GM23248 (cell line): ENCODE measurements around the gene SMURF2. TPM values are rescaled to one million over a fixed set of nuclear protein-coding genes. Genes with fewer than 3 reads are reported as not detected.

Experiments
- DNase-seq: peaks from one replicate; pipeline ENCODE4 v3.0.0-alpha.2; 2015
- H2AFZ ChIP-seq: fragments of 200-600 bp; sonication (generic); 2 replicates; pipeline ENCODE4 v1.6.1; 2016; ENCODE audit warnings: antibody characterized with exemption
- H3F3A ChIP-seq: fragments of 200-600 bp; sonication (generic); 2 replicates; pipeline ENCODE4 v1.6.1; 2016; ENCODE audit warnings: mild to moderate bottlenecking, antibody characterized with exemption, mixed run types; ENCODE audit not compliant: insufficient read depth
- H3K27ac ChIP-seq: fragments of 200-600 bp; sonication (generic); 2 replicates; pipeline ENCODE4 v1.5.1; 2016; ENCODE audit warnings: mild to moderate bottlenecking
- H3K27me3 ChIP-seq: fragments of 200-600 bp; sonication (generic); replicated peaks from 2 replicates; pipeline ENCODE4 v1.6.1; 2016; ENCODE audit warnings: mild to moderate bottlenecking; ENCODE audit not compliant: insufficient read depth
- H3K36me3 ChIP-seq: fragments of 200-600 bp; sonication (generic); 2 replicates; pipeline ENCODE4 v1.6.1; 2016; ENCODE audit warnings: low read depth, mild to moderate bottlenecking
- H3K4me1 ChIP-seq: fragments of 200-600 bp; sonication (generic); 2 replicates; pipeline ENCODE4 v1.6.1; 2016; ENCODE audit warnings: mild to moderate bottlenecking; ENCODE audit not compliant: insufficient read depth
- H3K4me2 ChIP-seq: fragments of 200-600 bp; sonication (generic); one replicate; pipeline ENCODE4 v1.6.1; 2016; ENCODE audit warnings: mild to moderate bottlenecking; ENCODE audit not compliant: unreplicated experiment
- H3K4me3 ChIP-seq: fragments of 200-600 bp; sonication (generic); 2 replicates; pipeline ENCODE4 v1.5.1; 2016; ENCODE audit warnings: mild to moderate bottlenecking
- H3K79me2 ChIP-seq: fragments of 200-600 bp; sonication (generic); 2 replicates; pipeline ENCODE4 v1.6.1; 2016; ENCODE audit warnings: mild to moderate bottlenecking; ENCODE audit not compliant: insufficient read depth
- H3K9ac ChIP-seq: fragments of 200-600 bp; sonication (generic); 2 replicates; pipeline ENCODE4 v1.6.1; 2016; ENCODE audit warnings: mild to moderate bottlenecking
- H3K9me2 ChIP-seq: fragments of 200-600 bp; sonication (generic); 2 replicates; pipeline ENCODE4 v1.6.1; 2016; ENCODE audit warnings: mixed run types, mild to moderate bottlenecking, moderate library complexity; ENCODE audit not compliant: insufficient read depth
- H3K9me3 ChIP-seq: fragments of 200-600 bp; sonication (generic); one replicate; pipeline ENCODE4 v1.6.1; 2017; ENCODE audit warnings: low read depth
- H4K20me1 ChIP-seq: fragments of 200-600 bp; sonication (generic); 2 replicates; pipeline ENCODE4 v1.6.0; 2016; ENCODE audit not compliant: insufficient read depth
- EZH2 ChIP-seq: fragments of 200-600 bp; sonication (generic); IDR thresholded peaks from 2 replicates; pipeline ENCODE4 v1.6.1; 2018; ENCODE audit warnings: antibody characterized with exemption, mild to moderate bottlenecking; ENCODE audit not compliant: insufficient read depth, poor library complexity, severe bottlenecking
- EZH2phosphoT487 ChIP-seq: fragments of 200-600 bp; sonication (generic); IDR thresholded peaks from 2 replicates; pipeline ENCODE4 v1.6.1; 2018; ENCODE audit warnings: antibody characterized with exemption, moderate library complexity, mild to moderate bottlenecking, low read depth; ENCODE audit not compliant: insufficient read depth
- WGBS, 2 experiments: methylation state at CpG; one replicate each; pipeline ENCODE4 v1.1.6; 2015 to 2017; ENCODE audit warnings: low lambda C conversion rate in 2 of 2, low coverage in 1 of 2; ENCODE audit errors: missing lambda C conversion rate in 2 of 2; 5-methylcytosine and 5-hydroxymethylcytosine counted together
- in situ Hi-C: fragments of 300-500 bp; cut with MboI; formaldehyde crosslinking; loops from 2 replicates; pipeline ENCODE4 v1.15.0; 2020
- polyA plus RNA-seq: library from polyadenylated mRNA; unstranded; fragments of >200 nt; fragmentation: Nextera tagmentation; extraction: Ambion mirVana; gene quantifications from 2 replicates; pipeline ENCODE4 v1.2.1, GENCODE V29; 2016
- total RNA-seq: library from RNA; depleted of rRNA; stranded (reverse); fragments of >200 nt; shearing (Covaris generic); gene quantifications from 2 replicates; pipeline ENCODE4 v1.2.3, GENCODE V29; 2014

The SMURF2 gene
- total and polyA plus RNA-seq, 2 experiments from 2014 or later: 50.8 to 159 TPM

DNA sequence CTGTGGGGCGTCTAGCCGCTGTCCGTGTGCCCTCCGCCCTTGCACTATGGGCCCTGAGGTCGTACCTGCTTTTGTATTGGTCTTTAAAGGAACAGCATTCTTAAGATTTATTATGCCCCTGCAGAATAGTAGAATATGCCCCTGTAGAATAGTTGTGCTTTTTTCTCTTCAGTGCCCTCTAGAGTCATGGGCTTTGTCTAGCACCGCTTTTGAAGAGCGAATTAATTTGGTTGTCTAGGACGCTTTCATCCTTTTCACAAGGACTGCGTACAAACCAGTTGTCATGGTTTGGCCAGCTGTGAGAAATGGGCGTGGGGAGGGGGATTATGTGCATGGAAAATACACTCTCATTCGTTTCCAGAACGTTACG lies 154.7 kb downstream of the SMURF2 start:
- Histone ChIP-seq H3K27ac (peak overlapping the region; percentile 100), H4K20me1 (peaks cover 27% of the 10 kb centered on the region), H3K27me3 (no peaks in the 10 kb centered on the region), H2AFZ (peak overlapping the region; percentile 76), H3K4me2 (peak overlapping the region; percentile 98), H3K4me3 (peak overlapping the region; percentile 98), H3F3A (peaks cover 38% of the 10 kb centered on the region), H3K9ac (peak overlapping the region; percentile 100), H3K36me3 (peaks cover 45% of the 10 kb centered on the region), H3K4me1 (peaks cover 21% of the 10 kb centered on the region), H3K9me3 (no peaks in the 10 kb centered on the region), H3K9me2 (no peaks in the 10 kb centered on the region), H3K79me2 (peaks cover 92% of the 10 kb centered on the region)
- DNase-seq: peak; percentile 91
- TF ChIP-seq EZH2phosphoT487 (no peak), EZH2 (no peak)
- WGBS, 2 experiments: 0 to 1% methylated on average over 13 of the region's 13 CpGs
- in situ Hi-C loops: no loop called here

DNA sequence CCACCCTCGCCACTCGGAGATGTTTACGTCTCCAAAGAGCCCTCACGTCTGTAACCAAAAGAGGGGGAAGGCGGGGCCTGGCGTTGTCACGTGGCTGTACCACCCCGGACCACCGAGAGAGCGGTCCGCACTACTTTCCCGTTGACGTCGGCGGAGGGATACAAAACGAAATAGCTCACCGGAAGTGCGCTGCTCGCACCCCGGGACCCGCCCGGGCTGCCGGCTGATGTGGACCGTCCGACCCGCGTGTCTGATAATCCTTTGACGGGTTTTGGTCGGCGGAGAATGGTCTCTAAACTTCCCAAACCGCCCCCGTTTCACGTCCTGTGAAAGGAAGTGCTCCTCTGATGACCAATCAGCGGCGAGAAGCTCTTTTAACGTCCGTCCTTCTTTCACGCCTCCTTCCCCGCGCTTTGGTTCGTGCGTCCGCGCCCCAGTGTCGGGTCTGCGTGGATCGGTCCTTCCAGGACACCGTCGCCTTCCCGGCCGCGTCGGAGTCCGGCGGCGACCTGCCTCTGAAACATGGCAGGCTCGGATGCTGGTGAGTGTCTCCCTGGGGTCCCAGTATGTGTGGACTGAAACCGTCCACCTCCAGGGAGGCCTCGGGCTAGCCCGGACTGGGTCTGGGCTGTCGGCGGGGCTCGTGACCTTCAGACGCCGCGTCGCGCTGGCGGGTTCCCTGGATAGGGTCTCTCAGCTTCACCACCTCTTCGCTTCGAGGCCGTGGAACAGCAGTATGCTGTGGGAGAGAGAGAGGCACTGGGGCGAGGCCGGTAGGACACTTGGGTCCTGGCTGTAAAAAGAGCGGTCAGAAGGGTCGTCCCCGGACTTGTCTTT lies 155.3 kb downstream of the SMURF2 start, which contains the start of gene CEP95:
Gene CEP95 (plus strand): TSS at position 402 of the 837 bp plus-strand sequence. CDS start 121 bp downstream, at position 523.
- TF ChIP-seq EZH2phosphoT487: no peak
- Histone ChIP-seq H3K27ac (peak within 1 kb of the TSS; percentile 100), H3K4me1 (peaks cover 27% of the 10 kb centered on the region), H3K4me2 (peak within 1 kb of the TSS; percentile 98), H3K9ac (peak within 1 kb of the TSS; percentile 100), H3K9me3 (no peaks in the 10 kb centered on the region), H3K36me3 (peaks cover 45% of the 10 kb centered on the region), H2AFZ (peak within 1 kb of the TSS; percentile 76), H3K27me3 (no peaks in the 10 kb centered on the region), H4K20me1 (peaks cover 30% of the 10 kb centered on the region), H3K9me2 (no peaks in the 10 kb centered on the region), H3K4me3 (peak within 1 kb of the TSS; percentile 98), H3K79me2 (peaks cover 92% of the 10 kb centered on the region), H3F3A (peaks cover 44% of the 10 kb centered on the region)
- WGBS, 2 experiments: 1% methylated on average over 76 to 77 of the region's 77 CpGs
- in situ Hi-C loops: no loop called here
- peak; percentile 99 for DNase-seq

DNA sequence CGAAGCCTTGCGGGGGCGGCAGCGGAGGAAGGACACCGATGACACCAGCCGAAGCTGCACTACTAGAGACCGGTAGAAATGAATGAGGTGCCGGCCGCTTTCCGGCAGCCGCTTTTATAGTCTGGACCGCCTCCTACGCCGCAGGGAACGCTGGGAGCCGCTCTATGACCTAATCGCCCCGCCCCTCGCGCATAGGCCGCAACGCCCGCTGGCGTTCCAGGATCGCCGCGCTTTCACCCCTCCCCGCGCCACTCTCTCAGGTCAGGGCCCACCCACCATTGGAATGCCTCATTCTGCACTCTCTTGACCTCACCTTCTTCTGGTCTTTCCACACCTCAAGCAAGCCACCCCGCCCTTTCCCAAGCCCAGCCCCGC lies 155.9 kb downstream of the SMURF2 start, which contains the start of gene DDX5:
Gene DDX5 (minus strand): TSS at position 89 of the 375 bp plus-strand sequence. CDS start 170 bp downstream, outside the sequence.
- in situ Hi-C loops: no loop called here
- no peaks in the 10 kb centered on the region for H3K27me3 ChIP-seq
- peak; percentile 98 for DNase-seq
- WGBS, 2 experiments: 1% methylated on average over 20 to 29 of the region's 31 CpGs
- peaks cover 33% of the 10 kb centered on the region for H3K4me1 ChIP-seq
- H3F3A ChIP-seq: peaks cover 50% of the 10 kb centered on the region
- H3K9me2 ChIP-seq: no peaks in the 10 kb centered on the region
- peaks cover 45% of the 10 kb centered on the region for H3K36me3 ChIP-seq
- H3K4me3 ChIP-seq: peak within 1 kb of the TSS; percentile 98
- peak within 1 kb of the TSS; percentile 98 for H3K4me2 ChIP-seq
- peak within 1 kb of the TSS; percentile 100 for H3K27ac ChIP-seq
- TF ChIP-seq EZH2: no peak
- TF ChIP-seq EZH2phosphoT487: no peak
- H3K9ac ChIP-seq: peak within 1 kb of the TSS; percentile 100
- peaks cover 92% of the 10 kb centered on the region for H3K79me2 ChIP-seq
- peak within 1 kb of the TSS; percentile 76 for H2AFZ ChIP-seq
- H4K20me1 ChIP-seq: peaks cover 30% of the 10 kb centered on the region
- no peaks in the 10 kb centered on the region for H3K9me3 ChIP-seq

DNA sequence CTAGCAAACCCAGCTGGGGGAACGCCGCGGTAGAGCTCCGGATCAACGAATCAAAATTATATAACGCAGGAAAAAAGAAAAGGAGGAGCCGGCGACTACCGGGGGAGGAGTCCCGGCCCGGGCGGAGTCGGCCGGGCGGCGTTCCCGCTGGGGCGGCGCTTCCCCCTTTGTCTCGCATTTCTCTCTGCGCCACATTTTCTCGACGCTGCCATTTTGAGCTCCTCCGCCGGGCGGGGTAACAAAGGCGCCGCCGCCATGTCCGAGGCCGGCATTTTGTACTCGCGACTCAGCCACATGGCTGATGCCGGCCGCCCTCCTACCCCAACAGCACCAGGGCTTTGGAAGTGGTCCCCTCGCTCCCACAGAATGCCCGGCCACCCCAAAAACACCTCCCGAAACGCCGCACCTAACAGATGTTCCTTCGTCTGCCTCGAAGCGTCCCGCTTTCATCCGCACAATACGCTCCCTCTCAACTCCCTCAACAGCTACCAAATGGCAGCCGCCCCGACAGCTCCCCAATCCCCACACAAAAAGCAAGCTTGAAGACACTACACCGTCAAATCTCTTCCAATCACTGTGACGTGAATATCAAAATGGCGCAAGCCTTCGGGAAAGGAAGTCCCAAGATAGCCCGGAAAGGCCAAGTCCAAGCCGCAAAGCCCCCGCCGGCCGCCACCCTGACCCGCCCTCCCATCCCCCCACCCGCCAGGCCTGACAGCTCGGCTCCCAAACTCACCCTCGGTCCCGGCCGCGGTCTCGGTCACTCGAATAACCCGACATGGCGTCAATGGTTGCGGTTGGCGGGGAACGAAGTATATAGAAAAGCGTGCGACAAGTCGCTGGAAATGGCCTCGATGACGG lies 156.5 kb downstream of the SMURF2 start:
- no peak for TF ChIP-seq EZH2
- no peak for TF ChIP-seq EZH2phosphoT487
- Histone ChIP-seq H3K4me3 (peak overlapping the region; percentile 98), H2AFZ (no peak overlapping the region), H3K36me3 (peaks cover 50% of the 10 kb centered on the region), H3K4me2 (peak overlapping the region; percentile 85), H3K27me3 (no peaks in the 10 kb centered on the region), H3F3A (peaks cover 56% of the 10 kb centered on the region), H3K79me2 (peaks cover 92% of the 10 kb centered on the region), H3K9me2 (no peaks in the 10 kb centered on the region), H3K4me1 (peaks cover 39% of the 10 kb centered on the region), H4K20me1 (peaks cover 30% of the 10 kb centered on the region), H3K9me3 (no peaks in the 10 kb centered on the region), H3K27ac (peak overlapping the region; percentile 100), H3K9ac (peak overlapping the region; percentile 100)
- in situ Hi-C loops: no loop called here
- DNase-seq: peak; percentile 95
- WGBS, 2 experiments: 0 to 1% methylated on average over 68 to 75 of the region's 76 CpGs
